HFFc6 (cell line): ENCODE measurements around the gene LYZL2. TPM values are rescaled to one million over a fixed set of nuclear protein-coding genes. Genes with fewer than 3 reads are reported as not detected.
"Not testable (repeated sequence)": the region's sequence is repeated elsewhere in the genome, so short reads cannot be mapped to it uniquely, and the experiment has no call there.

Source experiments
- DNase-seq: peaks from one replicate; pipeline ENCODE4 v3.0.0-alpha.2; 2018
- H3K27ac Mint-ChIP-seq: 2 replicates; pipeline ENCODE4 v1.8.0; 2020; ENCODE audit warnings: mild to moderate bottlenecking, mixed read lengths
- H3K27me3 Mint-ChIP-seq: 2 replicates; pipeline ENCODE4 v1.8.0; 2021; ENCODE audit warnings: mild to moderate bottlenecking, moderate library complexity, mixed read lengths; ENCODE audit not compliant: insufficient read depth
- H3K36me3 Mint-ChIP-seq: 2 replicates; pipeline ENCODE4 v1.8.0; 2021; ENCODE audit warnings: low read depth, mixed read lengths
- H3K4me1 Mint-ChIP-seq: 2 replicates; pipeline ENCODE4 v1.8.0; 2020; ENCODE audit warnings: low read depth, mixed read lengths
- H3K4me3 Mint-ChIP-seq: 2 replicates; pipeline ENCODE4 v1.8.0; 2020; ENCODE audit warnings: mild to moderate bottlenecking, moderate library complexity, mixed read lengths
- H3K9me3 Mint-ChIP-seq: 2 replicates; pipeline ENCODE4 v1.8.0; 2020; ENCODE audit warnings: mild to moderate bottlenecking, mixed read lengths
- CTCF ChIP-seq: fragments of 200-600 bp; sonication (generic); IDR thresholded peaks from 2 replicates; pipeline ENCODE4 v1.5.0; 2021; ENCODE audit warnings: antibody characterized with exemption, mild to moderate bottlenecking
- long read RNA-seq: library from polyadenylated mRNA; unstranded; transcript quantifications from one replicate; pipeline ENCODE4 v2.0.0, GENCODE V29; 2019
- total RNA-seq, 6 experiments: library from RNA; stranded (reverse); fragmentation: NEBNext Ultra II Directional; extraction: Animal tissue kit (Norgen Biotek cat#: 25700); gene quantifications; 2 replicates in 1 of 6; 3 replicates in 5 of 6; pipeline ENCODE4 v1.2.3, GENCODE V29; 2021

The LYZL2 gene
- total RNA-seq = not detected
- long read RNA-seq = 0 reads

DNA sequence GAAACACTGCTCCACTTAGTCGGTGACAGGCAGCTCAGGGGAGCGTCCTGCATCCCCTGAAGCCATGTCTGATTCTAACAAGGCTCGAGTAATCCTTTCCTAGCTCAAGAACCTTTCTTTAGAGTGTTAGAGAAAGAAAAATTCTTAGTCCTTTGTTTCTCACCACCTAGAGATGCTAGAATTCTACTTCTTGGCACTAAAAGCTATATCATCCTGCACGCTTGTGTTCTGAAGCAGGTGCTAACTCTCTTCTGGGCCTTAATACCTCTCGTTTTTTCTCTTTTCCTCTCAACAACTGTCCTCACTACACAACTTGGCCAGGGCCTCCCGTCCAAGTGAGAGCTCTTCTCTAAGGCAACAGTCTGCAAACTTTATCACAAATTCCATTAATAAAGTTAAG, at the start of gene LYZL2:
Gene LYZL2 (minus strand): TSS at position 101 of the 400 bp plus-strand sequence. CDS start 2,838 bp downstream, outside the sequence.
- no peak within 1 kb of the TSS for H3K4me3 Mint-ChIP-seq

DNA sequence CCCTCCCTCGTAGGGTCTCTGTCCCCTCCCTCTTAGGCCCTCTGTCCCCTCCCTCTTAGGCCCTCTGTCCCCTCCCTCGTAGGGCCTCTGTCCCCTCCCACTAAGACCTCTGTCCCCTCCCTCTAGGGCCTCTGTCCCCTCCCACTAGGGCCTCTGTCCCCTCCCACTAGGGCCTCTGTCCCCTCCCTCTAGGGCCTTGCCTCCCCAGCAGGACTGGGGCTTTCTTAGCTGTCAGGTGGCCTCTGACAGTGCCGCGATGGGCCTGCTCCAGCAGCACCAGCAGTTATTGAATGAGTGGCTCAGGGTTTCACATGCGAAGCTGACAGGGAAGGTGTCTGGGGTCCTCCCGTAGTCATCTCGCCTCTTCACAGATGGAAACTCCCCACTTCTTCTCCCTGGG, 48.1 kb upstream of the LYZL2 start:
- not testable (repeated sequence) for H3K36me3 Mint-ChIP-seq, H3K27ac Mint-ChIP-seq, H3K4me3 Mint-ChIP-seq

More for the DNA sequence above, at the start of gene LYZL2:
- DNase-seq = no peak
- Mint-ChIP-seq H3K4me1 (peaks cover 13% of the 10 kb centered on the region), H3K27me3 (peaks cover 32% of the 10 kb centered on the region), H3K27ac (no peak within 1 kb of the TSS), H3K36me3 (no peaks in the 10 kb centered on the region), H3K9me3 (no peaks in the 10 kb centered on the region)
- TF ChIP-seq CTCF = no peak

GRCh38 chr10:30677146-30677545, 47.6 kb upstream of the LYZL2 start:
- DNase-seq, H3K4me3 Mint-ChIP-seq, H3K27me3 Mint-ChIP-seq, H3K27ac Mint-ChIP-seq, H3K36me3 Mint-ChIP-seq, H3K9me3 Mint-ChIP-seq: not testable (repeated sequence)
- H3K4me1 Mint-ChIP-seq = peaks cover 31% of the 10 kb centered on the region

More for the DNA sequence above, 48.1 kb upstream of the LYZL2 start:
- H3K4me1 Mint-ChIP-seq = peaks cover 31% of the 10 kb centered on the region
- H3K27me3 Mint-ChIP-seq, DNase-seq, H3K9me3 Mint-ChIP-seq: not testable (repeated sequence)

DNA sequence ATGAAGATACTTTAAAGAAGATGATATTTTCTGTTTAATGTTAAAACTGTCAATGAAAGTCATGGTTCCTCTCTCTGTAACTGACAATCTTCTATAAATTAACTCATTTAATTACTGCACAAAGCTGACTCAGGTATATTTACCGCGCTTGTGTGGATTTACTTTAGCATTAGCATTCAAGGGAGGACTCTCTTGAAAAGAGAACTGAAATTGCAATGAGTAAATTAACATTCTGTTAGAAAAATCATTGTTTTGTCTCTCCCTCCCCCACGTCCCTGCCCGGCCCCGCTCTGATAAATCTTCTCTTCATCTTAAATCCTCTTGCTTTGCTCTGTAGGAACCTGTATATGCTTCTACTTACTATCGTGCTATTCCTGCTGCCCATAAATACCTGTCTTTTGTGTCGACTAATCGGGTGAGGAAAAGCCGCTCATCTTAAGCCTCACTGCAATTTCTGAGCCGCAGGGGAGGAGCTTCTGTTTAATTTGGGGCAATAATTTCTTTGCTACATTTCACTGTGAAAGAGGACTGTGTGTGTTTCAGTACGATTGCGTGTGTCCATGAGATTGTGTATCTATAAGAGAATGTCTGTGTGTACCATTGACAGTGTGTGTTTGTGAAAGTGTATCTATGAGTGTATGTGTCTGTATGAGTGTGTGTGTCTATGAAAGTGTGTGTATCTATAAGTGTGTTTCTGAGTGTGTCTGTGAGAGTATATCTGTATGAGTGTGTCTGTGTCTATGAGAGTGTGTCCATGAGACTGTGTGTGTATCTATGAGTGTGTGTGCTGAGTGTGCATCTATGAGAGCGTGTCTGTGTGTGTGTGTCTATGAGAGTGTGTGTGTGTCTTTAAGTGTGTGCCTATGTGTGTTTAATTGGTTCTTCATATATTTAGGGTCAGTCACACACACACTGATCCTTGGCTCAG, 46.5 kb upstream of the LYZL2 start:
- H3K4me3 Mint-ChIP-seq = no peak overlapping the region
- peaks cover 3% of the 10 kb centered on the region for H3K27me3 Mint-ChIP-seq
- H3K36me3 Mint-ChIP-seq = peaks cover 5% of the 10 kb centered on the region; the same call in 1 of the 2 replicates
- TF ChIP-seq CTCF = no peak
- no peak overlapping the region for H3K27ac Mint-ChIP-seq
- no peak for DNase-seq
- H3K9me3 Mint-ChIP-seq = no peaks in the 10 kb centered on the region
- H3K4me1 Mint-ChIP-seq = peaks cover 29% of the 10 kb centered on the region

DNA sequence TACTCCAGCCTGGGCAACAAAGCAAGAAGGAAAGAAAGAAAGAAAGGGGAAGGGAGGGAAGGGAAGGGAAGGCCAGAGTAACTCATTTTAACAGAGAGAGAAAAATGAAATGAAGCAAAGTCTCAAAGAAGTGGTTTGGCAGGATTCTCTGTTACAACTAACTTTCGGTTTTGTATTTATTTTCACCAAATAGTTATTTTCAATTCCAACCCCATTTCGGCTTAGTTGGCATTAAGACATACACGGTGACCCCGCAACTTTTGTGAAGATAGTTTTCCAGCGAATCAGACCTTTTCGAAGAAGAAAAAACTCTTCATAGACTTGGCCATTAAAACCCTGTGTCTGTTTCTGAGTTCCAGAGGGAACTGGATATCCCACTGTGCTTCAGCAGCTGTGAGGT, 45.2 kb upstream of the LYZL2 start:
- Mint-ChIP-seq H3K4me3 (no peak overlapping the region), H3K27ac (no peak overlapping the region)
- no peak for DNase-seq

GRCh38 chr10:30673262-30673661, 43.7 kb upstream of the LYZL2 start:
- peaks cover 37% of the 10 kb centered on the region for H3K4me1 Mint-ChIP-seq
- not testable (repeated sequence) for DNase-seq, H3K27ac Mint-ChIP-seq, H3K27me3 Mint-ChIP-seq, H3K4me3 Mint-ChIP-seq, H3K36me3 Mint-ChIP-seq, H3K9me3 Mint-ChIP-seq

More for the DNA sequence above, 45.2 kb upstream of the LYZL2 start:
- peaks cover 5% of the 10 kb centered on the region; the same call in 1 of the 2 replicates for H3K36me3 Mint-ChIP-seq
- no peak for TF ChIP-seq CTCF
- no peaks in the 10 kb centered on the region for H3K9me3 Mint-ChIP-seq
- H3K27me3 Mint-ChIP-seq = peaks cover 3% of the 10 kb centered on the region
- H3K4me1 Mint-ChIP-seq = peaks cover 26% of the 10 kb centered on the region

DNA sequence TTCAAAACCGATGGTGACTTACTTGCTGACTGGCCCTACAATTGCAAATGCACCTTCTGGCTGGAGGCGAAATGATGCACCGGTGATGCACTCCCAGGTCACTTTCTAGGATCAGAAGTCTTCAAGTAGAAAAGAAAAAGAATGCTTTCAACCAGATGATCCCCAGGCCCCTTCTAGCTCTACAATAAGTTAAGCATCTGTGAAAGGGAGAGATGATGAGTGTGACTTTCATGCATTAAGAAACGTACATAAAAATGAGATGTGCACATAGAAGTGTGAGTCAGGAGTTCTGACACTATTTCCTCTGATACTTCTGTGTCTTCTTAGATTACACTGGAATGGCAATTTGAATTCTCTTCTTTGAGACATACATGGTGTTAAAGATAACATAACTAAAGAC, 42.8 kb upstream of the LYZL2 start:
- not testable (repeated sequence) for H3K9me3 Mint-ChIP-seq, H3K27ac Mint-ChIP-seq, H3K27me3 Mint-ChIP-seq, H3K36me3 Mint-ChIP-seq, H3K4me3 Mint-ChIP-seq, DNase-seq
- peaks cover 37% of the 10 kb centered on the region for H3K4me1 Mint-ChIP-seq
